ENCODE results near the gene FAM177B. TPM values are rescaled to one million over a fixed set of nuclear protein-coding genes. Genes with fewer than 3 reads are reported as not detected.
A peak's percentile ranks its signal among the peaks of the same experiment; 100 is the strongest.

FAM177B gene
- total and polyA plus RNA-seq, 11 donors: 0.16 to 0.48 (median 0.27) TPM; not detected in 8

- Histone ChIP-seq H3K9me3 (no peaks in the 10 kb centered on the region), H3K4me3 (no peak overlapping the region), H3K4me1 (peaks cover 0 to 10% (median 0%) of the 10 kb centered on the region in 12 donors), H3K27ac (no peak overlapping the region), H3K27me3 (no peaks in the 10 kb centered on the region), H3K36me3 (no peaks in the 10 kb centered on the region)
- no peak for TF ChIP-seq POLR2A (IDR thresholded peaks at IDR 0.05)
- peak in 1 of 12 donors; percentile 8 for TF ChIP-seq CTCF (IDR thresholded peaks at IDR 0.05)
- intact Hi-C loops (cut with DNase I): no loop called here
- no peak for DNase-seq
- ATAC-seq: no peak
These were observed 12.9 kb downstream of the FAM177B start for GRCh38 chr1:222749927-222750326.

- no peak overlapping the region for H3K4me3 ChIP-seq
- H3K27ac ChIP-seq: peak overlapping the region in 1 of 12 donors; percentile 27
- intact Hi-C loops (cut with DNase I): no loop called here
- H3K36me3 ChIP-seq: no peaks in the 10 kb centered on the region
- no peaks in the 10 kb centered on the region for H3K27me3 ChIP-seq
- no peaks in the 10 kb centered on the region for H3K9me3 ChIP-seq
- DNase-seq (no peak), ATAC-seq (no peak)
- WGBS, 4 donors: 89 to 97% (median 95%) methylated on average over 1 of the region's 1 CpG
- H3K4me1 ChIP-seq: peaks cover 0 to 12% (median 0%) of the 10 kb centered on the region in 12 donors
- no peak for TF ChIP-seq CTCF (IDR thresholded peaks at IDR 0.05)
- no peak for TF ChIP-seq POLR2A (IDR thresholded peaks at IDR 0.05)
These were observed 13.6 kb downstream of the FAM177B start for GRCh38 chr1:222750651-222751050.

- no peak for DNase-seq
- Histone ChIP-seq H3K36me3 (no peaks in the 10 kb centered on the region), H3K4me3 (no peak overlapping the region), H3K27me3 (no peaks in the 10 kb centered on the region), H3K9me3 (no peaks in the 10 kb centered on the region), H3K27ac (peak overlapping the region in 1 of 12 donors; percentile 27), H3K4me1 (peaks cover 0 to 12% (median 0%) of the 10 kb centered on the region in 12 donors)
- no peak for ATAC-seq
- no peak for TF ChIP-seq CTCF (IDR thresholded peaks at IDR 0.05)
- TF ChIP-seq POLR2A (IDR thresholded peaks at IDR 0.05): no peak
- WGBS, 4 donors: 87 to 95% (median 90%) methylated on average over 3 of the region's 3 CpGs
- intact Hi-C loops (cut with DNase I): no loop called here
These were observed 14.3 kb downstream of the FAM177B start for GRCh38 chr1:222751255-222751654.

- TF ChIP-seq CTCF (IDR thresholded peaks at IDR 0.05) (no peak), POLR2A (IDR thresholded peaks at IDR 0.05) (no peak)
- Histone ChIP-seq H3K4me3 (no peak overlapping the region), H3K27me3 (no peaks in the 10 kb centered on the region), H3K36me3 (no peaks in the 10 kb centered on the region), H3K27ac (peak overlapping the region in 1 of 12 donors; percentile 55), H3K4me1 (peaks cover 0 to 16% (median 0%) of the 10 kb centered on the region in 12 donors), H3K9me3 (no peaks in the 10 kb centered on the region)
- DNase-seq: peak; percentile 25 to 72 (median 52)
- intact Hi-C loops (cut with DNase I): no loop called here
- ATAC-seq: peak; percentile 55 to 85 (median 80)
- 73 to 81% (median 77%) methylated on average over 10 of the region's 10 CpGs for WGBS, 4 donors
These were observed 17.6 kb downstream of the FAM177B start for GRCh38 chr1:222754366-222755139.
